HepG2 (cell line): ENCODE results near the gene ME2. TPM values are rescaled to one million over a fixed set of nuclear protein-coding genes. Genes with fewer than 3 reads are reported as not detected.
A peak's percentile ranks its signal among the peaks of the same experiment; 100 is the strongest.

ENCODE experiments used
- ATAC-seq: fragments of 200-7000 bp; cut with Tn5 transposase; 3 replicates; pipeline ENCODE4 v1.9.1; 2020; ENCODE audit warnings: mild to moderate bottlenecking, moderate library complexity
- Bru-seq: library from RNA; stranded (reverse); fragments of 400-500 nt; gene quantifications from one replicate; lab custom pipeline; 2021; lab: Mats Ljungman, UMichigan
- BruChase-seq, 2 experiments: library from RNA; stranded (reverse); fragments of 400-500 nt; gene quantifications; one replicate each; lab custom pipeline; 2021; lab: Mats Ljungman, UMichigan
- BruUV-seq: library from RNA; stranded (reverse); fragments of 400-500 nt; replicated peaks from 2 replicates; lab custom pipeline; 2021; lab: Mats Ljungman, UMichigan
- CTCF ChIA-PET: fragments of 300-600 bp; formaldehyde crosslinking; extraction: SDS; loops from one replicate; lab custom pipeline; 2021; ENCODE audit warnings: low total read pairs, inconsistent platforms, low intra/inter-chr PET ratio; lab: Yijun Ruan, JAX
- POLR2A ChIA-PET: fragments of 350-600 bp; sonication (Branson Sonifier 250); formaldehyde crosslinking; loops from one replicate; lab custom pipeline; 2020; ENCODE audit warnings: antibody characterized with exemption, inconsistent platforms; lab: Yijun Ruan, JAX
- DNase-seq: peaks from one replicate; pipeline ENCODE4 v3.0.0-alpha.2; 2015; ENCODE audit warnings: low spot score
- FAIRE-seq: peaks from 3 replicates; lab custom pipeline; 2011; peaks lifted over from hg19 to GRCh38; lab: Jason Lieb, UNC
- H2AFZ ChIP-seq: one replicate; pipeline ENCODE4 v1.6.1; 2011; ENCODE audit warnings: low read length, inconsistent platforms
- H3K27ac ChIP-seq: fragments of 300-600 bp; 3 replicates; pipeline ENCODE4 v1.8.0; 2011; ENCODE audit warnings: mixed run types, mild to moderate bottlenecking, mixed read lengths, low read length, inconsistent platforms; ENCODE audit not compliant: insufficient read depth; ENCODE audit errors: extremely low read length
- H3K27me3 ChIP-seq, 2 experiments: fragments of 200-600 bp in 1 of 2; 2 replicates in 1 of 2; 3 replicates in 1 of 2; pipeline versions ENCODE4 v1.6.0 to v1.8.0; 2011; ENCODE audit warnings: low read length in 2 of 2, mild to moderate bottlenecking in 2 of 2, moderate library complexity in 2 of 2, inconsistent platforms in 1 of 2; ENCODE audit not compliant: insufficient read depth in 2 of 2, control insufficient read depth in 1 of 2
- H3K36me3 ChIP-seq, 2 experiments: fragments of 200-600 bp in 1 of 2; replicated peaks in 1 of 2; 2 replicates in 1 of 2; 3 replicates in 1 of 2; pipeline versions ENCODE4 v1.5.1 to v1.8.0; 2011; ENCODE audit warnings: low read length in 2 of 2, inconsistent platforms in 1 of 2; ENCODE audit not compliant: insufficient read depth in 2 of 2, control insufficient read depth in 1 of 2
- H3K4me1 ChIP-seq: 2 replicates; pipeline ENCODE4 v1.5.1; 2012; ENCODE audit warnings: low read length, inconsistent platforms; ENCODE audit not compliant: insufficient read depth
- H3K4me2 ChIP-seq: 2 replicates; pipeline ENCODE4 v1.6.0; 2011; ENCODE audit warnings: low read depth, low read length, inconsistent platforms
- H3K4me3 ChIP-seq, 3 experiments: fragments of 200-600 bp in 1 of 3; sonication (generic), shearing (Covaris generic) in 1 of 3; replicated peaks in 1 of 3; 2 replicates each; pipeline ENCODE4 v1.5.1; 2011 to 2016; ENCODE audit warnings: low read length in 3 of 3, inconsistent platforms in 2 of 3, low read depth in 2 of 3, mild to moderate bottlenecking in 2 of 3, control low read depth in 1 of 3, mixed read lengths in 1 of 3; ENCODE audit not compliant: insufficient read depth in 1 of 3
- H3K79me2 ChIP-seq: one replicate; pipeline ENCODE4 v1.6.1; 2011; ENCODE audit warnings: low read length, inconsistent platforms; ENCODE audit not compliant: insufficient read depth
- H3K9ac ChIP-seq: 2 replicates; pipeline ENCODE4 v1.6.0; 2011; ENCODE audit warnings: mild to moderate bottlenecking, low read depth, low read length, inconsistent platforms; ENCODE audit not compliant: insufficient read depth
- H3K9me3 ChIP-seq: 2 replicates; pipeline ENCODE4 v1.5.1; 2012; ENCODE audit warnings: mild to moderate bottlenecking, low read length
- H4K20me1 ChIP-seq: 2 replicates; pipeline ENCODE4 v1.6.0; 2011; ENCODE audit warnings: inconsistent platforms, mild to moderate bottlenecking, low read length, moderate library complexity; ENCODE audit not compliant: insufficient read depth
- CREBL2 ChIP-seq: sonication (generic); formaldehyde crosslinking; IDR thresholded peaks from 2 replicates; pipeline ENCODE4 v1.8.1; 2023; ENCODE audit warnings: missing genetic modification reagents, mild to moderate bottlenecking, borderline replicate concordance
- E2F5 ChIP-seq: sonication (generic); formaldehyde crosslinking; conservative IDR thresholded peaks from 2 replicates; pipeline ENCODE4 v1.4.0; 2020; ENCODE audit warnings: missing genetic modification reagents
- TBX3 ChIP-seq: fragments of 450-650 bp; IDR thresholded peaks from 2 replicates; pipeline ENCODE4 v1.6.1; 2017; ENCODE audit warnings: antibody characterized with exemption, mild to moderate bottlenecking, inconsistent platforms, borderline replicate concordance
- USF2 ChIP-seq, 2 experiments: sonication (generic) in 1 of 2; formaldehyde crosslinking in 1 of 2; IDR thresholded peaks; 2 replicates each; pipeline versions ENCODE4 v1.5.1 to v1.6.1; 2011 to 2020; ENCODE audit warnings: borderline replicate concordance in 1 of 2, low read depth in 1 of 2, low read length in 1 of 2, mild to moderate bottlenecking in 1 of 2, missing genetic modification reagents in 1 of 2, moderate library complexity in 1 of 2
- ZNF574 ChIP-seq: sonication (generic); formaldehyde crosslinking; IDR thresholded peaks from 2 replicates; pipeline ENCODE4 v1.4.0; 2020; ENCODE audit warnings: missing genetic modification reagents
- ZNF816 ChIP-seq: sonication (generic); formaldehyde crosslinking; IDR thresholded peaks from 2 replicates; pipeline ENCODE4 v1.8.0; 2022; ENCODE audit warnings: missing genetic modification reagents, mild to moderate bottlenecking, borderline replicate concordance
- WGBS: methylation state at CpG from one replicate; pipeline ENCODE4 v1.1.6; 2017; ENCODE audit warnings: low lambda C conversion rate; 5-methylcytosine and 5-hydroxymethylcytosine counted together
- in situ Hi-C: cut with HindIII; loops from 2 replicates; pipeline ENCODE4 v1.10.0; 2017; ENCODE audit warnings: low pct_unique_long_range_greater_than_20kb; ENCODE audit not compliant: extremely low pct_ligation_motif_present
- intact Hi-C: fragments of 100-400 bp; cut with micrococcal nuclease; formaldehyde crosslinking; loops from one replicate; pipeline ENCODE4 v1.10.0; 2022; ENCODE audit not compliant: unreplicated experiment
- long read RNA-seq, 2 experiments: library from RNA in 1 of 2; library from polyadenylated mRNA in 1 of 2; stranded (forward) in 1 of 2; unstranded in 1 of 2; transcript quantifications; one replicate each; pipeline ENCODE4 v2.0.0, GENCODE V29; 2019 to 2022
- polyA minus RNA-seq, 3 experiments: library from RNA; depleted of rRNA, polyadenylated mRNA; stranded (reverse); fragments of >200 nt; gene quantifications; 2 replicates each; pipeline ENCODE4 v1.2.3, GENCODE V29; 2011; ENCODE audit warnings: low replicate concordance in 1 of 3
- polyA plus RNA-seq, 8 experiments: library from polyadenylated mRNA; depleted of rRNA in 3 of 8; stranded (reverse) in 7 of 8; unstranded in 1 of 8; fragments of >200 nt; fragmentation: Illumina TruSeq in 4 of 8; extraction: Trizol in 4 of 8; gene quantifications; 2 replicates each; pipeline versions ENCODE4 v1.2.1 to v1.2.3, GENCODE V29; 2011 to 2016; ENCODE audit warnings: low read depth in 4 of 8, missing spikeins in 1 of 8, mixed read lengths in 1 of 8; ENCODE audit not compliant: insufficient read depth in 1 of 8
- total RNA-seq, 5 experiments: library from RNA; depleted of rRNA; stranded (reverse); fragments of >200 nt; fragmentation: Illumina TruSeq; extraction: Trizol; gene quantifications; 2 replicates each; pipeline ENCODE4 v1.2.3, GENCODE V29; 2016; ENCODE audit warnings: low read depth in 1 of 5

The ME2 gene
- total RNA-seq (2016; rRNA removed; fragmentation: Illumina TruSeq; extraction: Trizol) (20.6 and 28.2 TPM in 2 replicates), polyA plus RNA-seq (2011; rRNA removed) (12.1 and 17.3 TPM in 2 replicates), polyA minus RNA-seq (2011; rRNA and poly(A)+ RNA removed; ENCODE audit: low replicate concordance) (12.0 and 16.3 TPM in 2 replicates), Bru-seq, nascent RNA (percentile 57 among the genes with signal in this experiment), BruChase-seq, experiment 1, labeled RNA remaining after a 6-hour chase (percentile 53 among the genes with signal in this experiment), BruChase-seq, experiment 2, labeled RNA remaining after a 2-hour chase (percentile 51 among the genes with signal in this experiment)
- 13.6 and 15.0 TPM in 2 replicates for total RNA-seq (2016; cell fraction: cytosol; rRNA removed; fragmentation: Illumina TruSeq; extraction: Trizol; ENCODE audit: low read depth)
- 21.0 and 30.5 TPM in 2 replicates for total RNA-seq (2016; cell fraction: insoluble cytoplasmic fraction; rRNA removed; fragmentation: Illumina TruSeq; extraction: Trizol)
- total RNA-seq (2016; cell fraction: membrane; rRNA removed; fragmentation: Illumina TruSeq; extraction: Trizol), result 21.4 and 23.9 TPM in 2 replicates
- total RNA-seq (2016; cell fraction: nucleus; rRNA removed; fragmentation: Illumina TruSeq; extraction: Trizol), result 13.2 and 14.8 TPM in 2 replicates
- 7.7 and 11.6 TPM in 2 replicates for polyA plus RNA-seq (2011; cell fraction: cytosol; rRNA removed)
- polyA plus RNA-seq (2011; cell fraction: nucleus; rRNA removed), result 4.9 and 7.0 TPM in 2 replicates
- 11.7 and 12.2 TPM in 2 replicates for polyA plus RNA-seq (2012)
- polyA plus RNA-seq (2016; cell fraction: cytosol; fragmentation: Illumina TruSeq; extraction: Trizol; ENCODE audit: low read depth), result 7.1 and 7.3 TPM in 2 replicates
- polyA plus RNA-seq (2016; cell fraction: insoluble cytoplasmic fraction; fragmentation: Illumina TruSeq; extraction: Trizol; ENCODE audit: low read depth), result 30.7 and 33.0 TPM in 2 replicates
- polyA plus RNA-seq (2016; cell fraction: membrane; fragmentation: Illumina TruSeq; extraction: Trizol; ENCODE audit: low read depth), result 14.4 and 14.9 TPM in 2 replicates
- polyA plus RNA-seq (2016; cell fraction: nucleus; fragmentation: Illumina TruSeq; extraction: Trizol; ENCODE audit: insufficient read depth, low read depth), result 17.5 and 20.8 TPM in 2 replicates
- polyA minus RNA-seq (2011; cell fraction: cytosol; rRNA and poly(A)+ RNA removed), result 10.7 and 11.0 TPM in 2 replicates
- polyA minus RNA-seq (2011; cell fraction: nucleus; rRNA and poly(A)+ RNA removed), result 10.8 and 13.3 TPM in 2 replicates
- long read RNA-seq, experiment 1, full-length matches to known transcripts, result 7 of 12 reads
- long read RNA-seq, experiment 1, partial matches to known transcripts, result 3 of 12 reads
- long read RNA-seq, experiment 1, other reads (novel, unspliced or antisense), result 2 of 12 reads
- long read RNA-seq, experiment 2, full-length matches to known transcripts, result 9 of 22 reads
- long read RNA-seq, experiment 2, partial matches to known transcripts, result 5 of 22 reads
- long read RNA-seq, experiment 2, other reads (novel, unspliced or antisense), result 8 of 22 reads

GRCh38 chr18:50878345-50879301, at the start of gene ME2:
TSS of gene ME2 (plus strand) at chr18:50879118. CDS start at chr18:50895821, 16,703 bp downstream.
- Histone ChIP-seq H3K36me3 (no peaks in the 10 kb centered on the region), H3K9me3 (no peaks in the 10 kb centered on the region), H3K4me2 (peak within 1 kb of the TSS; percentile 80), H2AFZ (peak within 1 kb of the TSS; percentile 52), H3K27ac (peak within 1 kb of the TSS; percentile 70), H3K4me1 (peaks cover 32% of the 10 kb centered on the region), H3K79me2 (peaks cover 29% of the 10 kb centered on the region), H3K9ac (peak within 1 kb of the TSS; percentile 79), H3K4me3 (peak within 1 kb of the TSS; percentile 81 to 94 (median 90)), H4K20me1 (no peaks in the 10 kb centered on the region), H3K27me3 (no peaks in the 10 kb centered on the region)
- FAIRE-seq, result no peak
- in situ Hi-C loops (no loop called here), intact Hi-C loops (loop anchor here (2.0 to 10.0 kb wide), 3 partner anchors 94 to 174 kb away; partner anchors contain the start of gene SMAD4)
- BruUV-seq, result TSS peak; percentile 71
- peak; percentile 98 for ATAC-seq
- DNase-seq, result peak; percentile 72
- CTCF ChIA-PET, result no interaction called here
- 1% methylated on average over 33 of the region's 78 CpGs for WGBS
- POLR2A ChIA-PET, result interaction anchor here (0.8 to 1.4 kb wide), 5 partner anchors 8 to 319 kb away, joined by 4 to 13 read pairs (median 9); partner anchors contain the start of genes ELAC1, MEX3C and SMAD4
- TF ChIP-seq CREBL2 (CRISPR knock-in tag), result peak; percentile 35; the same call in 1 of the 2 replicates
- TF ChIP-seq ZNF574 (CRISPR knock-in tag), result peak; percentile 81
- 0 out of 2 replicates have a peak, but pooled peaks have one; percentile 54 for TF ChIP-seq ZNF816 (CRISPR knock-in tag)
- TF ChIP-seq E2F5 (CRISPR knock-in tag), result peak; percentile 48; the same call in 1 of the 2 replicates
- no peak for TF ChIP-seq USF2 (IDR thresholded peaks at IDR 0.05; ENCODE audit: low read depth, low read length)
- 0 out of 2 replicates have a peak, but pooled peaks have one; percentile 17 for TF ChIP-seq USF2 (CRISPR knock-in tag; IDR thresholded peaks at IDR 0.05; ENCODE audit: borderline replicate concordance)
- TF ChIP-seq TBX3, result no peak
